Right lobe of liver (tissue), 4 donors: ENCODE results near the gene GRM3.

ENCODE experiments used
- POLR2A ChIP-seq: fragments of 450-650 bp; IDR thresholded peaks from one replicate; pipeline ENCODE4 v1.6.1; 2017; ENCODE audit warnings: antibody characterized with exemption, mild to moderate bottlenecking
- TF ChIP-seq, protein P1 (sequence below), 4 donors: fragments of 200-600 bp in 3 of 4; fragments of 450-650 bp in 1 of 4; IDR thresholded peaks; one replicate each; pipeline versions ENCODE4 v1.5.1 to v1.8.0; 2016 to 2022; ENCODE audit warnings: antibody characterized with exemption in 4 of 4, mild to moderate bottlenecking in 2 of 4
- donor health status: DM: no; HTN: no; CAD: no.
- donor health status: DM: no; HTN: no; CAD: no.
- donor health status: DM: no; HTN: yes; CAD: no.

DNA sequence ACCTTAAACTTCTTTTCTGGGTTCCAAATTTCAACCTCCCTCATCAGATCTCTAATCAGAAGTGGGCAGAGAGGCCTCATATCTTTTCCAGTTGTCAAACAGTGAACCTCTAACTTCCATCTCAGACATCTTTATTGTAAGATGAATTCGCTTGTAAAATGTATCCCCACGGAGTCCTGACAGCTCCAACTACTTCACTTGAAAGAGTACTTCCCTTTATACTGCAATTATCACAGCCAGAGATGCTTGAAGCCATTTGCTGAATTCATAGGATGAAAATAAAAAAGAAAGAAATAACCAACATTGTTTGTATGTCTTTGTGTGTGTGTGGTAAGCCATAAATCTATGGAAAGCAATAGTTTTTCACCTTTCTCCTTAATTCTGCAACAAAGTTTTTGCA lies 175.2 kb downstream of the GRM3 start:
- TF ChIP-seq, protein P1, sequence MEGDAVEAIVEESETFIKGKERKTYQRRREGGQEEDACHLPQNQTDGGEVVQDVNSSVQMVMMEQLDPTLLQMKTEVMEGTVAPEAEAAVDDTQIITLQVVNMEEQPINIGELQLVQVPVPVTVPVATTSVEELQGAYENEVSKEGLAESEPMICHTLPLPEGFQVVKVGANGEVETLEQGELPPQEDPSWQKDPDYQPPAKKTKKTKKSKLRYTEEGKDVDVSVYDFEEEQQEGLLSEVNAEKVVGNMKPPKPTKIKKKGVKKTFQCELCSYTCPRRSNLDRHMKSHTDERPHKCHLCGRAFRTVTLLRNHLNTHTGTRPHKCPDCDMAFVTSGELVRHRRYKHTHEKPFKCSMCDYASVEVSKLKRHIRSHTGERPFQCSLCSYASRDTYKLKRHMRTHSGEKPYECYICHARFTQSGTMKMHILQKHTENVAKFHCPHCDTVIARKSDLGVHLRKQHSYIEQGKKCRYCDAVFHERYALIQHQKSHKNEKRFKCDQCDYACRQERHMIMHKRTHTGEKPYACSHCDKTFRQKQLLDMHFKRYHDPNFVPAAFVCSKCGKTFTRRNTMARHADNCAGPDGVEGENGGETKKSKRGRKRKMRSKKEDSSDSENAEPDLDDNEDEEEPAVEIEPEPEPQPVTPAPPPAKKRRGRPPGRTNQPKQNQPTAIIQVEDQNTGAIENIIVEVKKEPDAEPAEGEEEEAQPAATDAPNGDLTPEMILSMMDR (IDR thresholded peaks at IDR 0.05) = no peak
- TF ChIP-seq POLR2A = no peak
